ENCODE data around the gene CNOT2. TPM values are rescaled to one million over a fixed set of nuclear protein-coding genes. Genes with fewer than 3 reads are reported as not detected.

The CNOT2 gene
- total RNA-seq, 1 experiment from 2014 or later = 82.9 TPM

DNA sequence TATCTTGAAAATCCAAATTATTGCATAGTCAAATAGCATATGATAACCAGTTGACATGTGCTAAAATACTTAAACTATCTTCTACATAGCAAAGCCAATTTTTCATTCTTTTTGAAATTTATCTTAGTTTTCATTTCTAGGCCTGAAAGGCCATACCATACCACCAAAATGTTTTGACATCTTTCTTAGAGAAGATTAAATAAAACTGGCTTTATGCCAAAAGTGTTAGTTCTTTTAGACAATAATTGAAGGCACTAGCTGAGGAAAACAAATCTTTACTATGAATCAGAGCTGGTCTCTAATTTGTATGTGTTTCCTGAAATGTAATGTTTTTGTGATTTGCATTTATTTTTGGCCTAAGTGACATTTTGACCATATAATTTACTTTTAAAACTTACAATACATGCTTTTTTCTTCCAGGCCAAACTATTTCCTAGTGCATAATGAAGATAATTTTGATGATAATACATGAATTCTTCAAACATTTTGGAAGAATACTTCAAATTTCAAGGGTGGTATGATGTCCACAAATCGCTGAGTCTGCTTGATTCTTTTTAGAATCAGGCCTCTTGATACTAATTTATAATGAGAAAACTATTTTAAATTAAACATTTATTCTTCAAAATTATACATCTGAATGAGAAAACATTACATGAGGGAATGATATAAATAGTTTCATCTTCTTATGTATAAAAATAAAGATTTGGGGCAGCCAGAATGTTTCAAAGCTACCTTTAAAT lies 116.4 kb downstream of the CNOT2 start:
- Histone ChIP-seq H3K27ac (ENCODE audit: insufficient read length, low read depth, low read length) (no peak overlapping the region), H3K23me2 (ENCODE audit: insufficient read length, low read depth, low read length, poor library complexity, severe bottlenecking) (no peaks in the 10 kb centered on the region), H3K4me2 (ENCODE audit: insufficient read depth, insufficient read length, low read length) (no peak overlapping the region), H3K4me1 (ENCODE audit: insufficient read depth, low read length) (no peaks in the 10 kb centered on the region), H2BK5ac (ENCODE audit: insufficient read length, low read length) (no peak overlapping the region), H3K79me1 (ENCODE audit: insufficient read depth, low read depth, low read length, poor library complexity, severe bottlenecking) (no peaks in the 10 kb centered on the region), H4K8ac (replicated peaks; ENCODE audit: insufficient read length, low read depth, low read length) (no peak overlapping the region), H3K56ac (ENCODE audit: insufficient read length, low read depth, low read length) (no peak overlapping the region), H3K27me3 (ENCODE audit: insufficient read depth, low read length) (no peaks in the 10 kb centered on the region), H2BK12ac (ENCODE audit: insufficient read length, low read depth, low read length) (no peak overlapping the region), H2AFZ (ENCODE audit: low read length) (no peak overlapping the region), H2BK20ac (ENCODE audit: low read depth, low read length, poor library complexity, severe bottlenecking) (no peak overlapping the region), H3K9ac (ENCODE audit: extremely low read depth, insufficient read length, low read length) (no peak overlapping the region), H3K14ac (ENCODE audit: insufficient read depth, low read length) (no peak overlapping the region), H2BK120ac (ENCODE audit: low read depth, low read length, poor library complexity, severe bottlenecking) (no peak overlapping the region), H4K5ac (ENCODE audit: insufficient read length, low read depth, low read length) (no peak overlapping the region), H3K18ac (ENCODE audit: insufficient read length, low read depth, low read length) (no peak overlapping the region), H3K9me3 (ENCODE audit: control insufficient read depth, low read depth, low read length) (no peaks in the 10 kb centered on the region), H3K79me2 (ENCODE audit: insufficient read depth, low read length) (no peaks in the 10 kb centered on the region), H4K91ac (ENCODE audit: insufficient read length, low read depth, low read length) (no peak overlapping the region), H3K4ac (ENCODE audit: low read depth, low read length) (no peak overlapping the region), H2BK15ac (ENCODE audit: low read depth, low read length) (no peak overlapping the region), H3T11ph (ENCODE audit: low read length) (no peak overlapping the region), H3K23ac (ENCODE audit: insufficient read length, low read depth, low read length) (no peak overlapping the region), H4K20me1 (ENCODE audit: control insufficient read depth, insufficient read depth, insufficient read length) (no peaks in the 10 kb centered on the region), H2AK5ac (ENCODE audit: insufficient read length, low read length) (no peak overlapping the region)
- Mint-ChIP-seq H3K36me3 (ENCODE audit: insufficient read depth in 1 of 3, low read depth in 3 of 3) (peaks cover under 1 to 4% (median 2%) of the 10 kb centered on the region in 3 experiments; a peak in 6 of 7 replicates), H3K27ac (no peak overlapping the region), H3K4me1 (peaks cover 7 to 15% of the 10 kb centered on the region in 2 experiments), H3K4me3 (no peak overlapping the region), H3K9me3 (no peaks in the 10 kb centered on the region), H3K27me3 (ENCODE audit: low read depth) (peaks cover 1% of the 10 kb centered on the region)
- no CpG with 5 or more reads among the region's 1 CpG for WGBS (ENCODE audit: extremely low coverage, insufficient read length, low lambda C conversion rate)
- DNase-seq = no peak
- TF ChIP-seq, protein P1, sequence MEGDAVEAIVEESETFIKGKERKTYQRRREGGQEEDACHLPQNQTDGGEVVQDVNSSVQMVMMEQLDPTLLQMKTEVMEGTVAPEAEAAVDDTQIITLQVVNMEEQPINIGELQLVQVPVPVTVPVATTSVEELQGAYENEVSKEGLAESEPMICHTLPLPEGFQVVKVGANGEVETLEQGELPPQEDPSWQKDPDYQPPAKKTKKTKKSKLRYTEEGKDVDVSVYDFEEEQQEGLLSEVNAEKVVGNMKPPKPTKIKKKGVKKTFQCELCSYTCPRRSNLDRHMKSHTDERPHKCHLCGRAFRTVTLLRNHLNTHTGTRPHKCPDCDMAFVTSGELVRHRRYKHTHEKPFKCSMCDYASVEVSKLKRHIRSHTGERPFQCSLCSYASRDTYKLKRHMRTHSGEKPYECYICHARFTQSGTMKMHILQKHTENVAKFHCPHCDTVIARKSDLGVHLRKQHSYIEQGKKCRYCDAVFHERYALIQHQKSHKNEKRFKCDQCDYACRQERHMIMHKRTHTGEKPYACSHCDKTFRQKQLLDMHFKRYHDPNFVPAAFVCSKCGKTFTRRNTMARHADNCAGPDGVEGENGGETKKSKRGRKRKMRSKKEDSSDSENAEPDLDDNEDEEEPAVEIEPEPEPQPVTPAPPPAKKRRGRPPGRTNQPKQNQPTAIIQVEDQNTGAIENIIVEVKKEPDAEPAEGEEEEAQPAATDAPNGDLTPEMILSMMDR (conservative IDR thresholded peaks at IDR 0.05) = no peak

All from H9 (cell line).